Renal cortical epithelial cell (primary cell): Measurements from ENCODE around the gene GPX1. TPM values are rescaled to one million over a fixed set of nuclear protein-coding genes. Genes with fewer than 3 reads are reported as not detected.

ENCODE experiments used
- DNase-seq: peaks from one replicate; pipeline ENCODE4 v3.0.0-alpha.2; 2011; ENCODE audit warnings: low read depth
- total RNA-seq: library from RNA; depleted of rRNA; stranded (reverse); fragments of >200 nt; gene quantifications from 2 replicates; pipeline ENCODE4 v1.2.3, GENCODE V29; 2014

Gene GPX1
- total RNA-seq, 1 donor from 2014 or later, result 288 TPM

- no peak for DNase-seq
Observed at GRCh38 chr3:49311283-49311682, 46.9 kb downstream of the GPX1 start.

DNA sequence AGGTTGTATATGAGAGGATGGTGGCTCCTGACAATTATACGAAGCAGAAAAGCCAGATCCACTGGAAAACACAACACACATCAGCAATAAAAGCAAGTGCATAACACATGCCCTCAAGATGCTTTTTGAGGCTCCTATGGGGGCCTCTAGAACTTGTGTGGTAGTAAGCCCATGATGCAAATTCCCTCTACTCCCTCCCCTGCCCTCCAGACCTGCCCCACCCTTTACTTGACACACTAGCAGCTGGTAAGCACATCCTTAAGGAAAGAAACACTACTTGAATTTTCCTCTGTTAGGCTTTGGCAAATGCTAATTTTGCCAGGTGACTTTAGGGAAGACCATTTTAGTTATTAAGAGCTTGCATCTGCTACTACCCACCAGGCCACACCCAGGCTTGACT is 47.5 kb downstream of the GPX1 start:
- DNase-seq, result no peak

Other genes starting within 250 kb of the GPX1 start
- gene USP19, start 237.5 kb downstream of the GPX1 start, total RNA-seq, result 39.2 and 68.0 TPM in 2 replicates
- 262 and 645 TPM in 2 replicates for gene LAMB2, start 225.3 kb downstream of the GPX1 start, total RNA-seq
- 15.1 and 28.7 TPM in 2 replicates for gene CCDC71, start 192.0 kb downstream of the GPX1 start, total RNA-seq
- gene KLHDC8B, start 186.8 kb downstream of the GPX1 start, total RNA-seq, result 20.1 and 26.6 TPM in 2 replicates
- 1.6 and 3.6 TPM in 2 replicates for gene C3orf62, start 81.1 kb downstream of the GPX1 start, total RNA-seq
- gene USP4, start 18.3 kb downstream of the GPX1 start, total RNA-seq, result 6.9 and 38.7 TPM in 2 replicates
- gene RHOA, start 53.6 kb upstream of the GPX1 start, total RNA-seq, result 525 and 698 TPM in 2 replicates
- 14.8 and 32.6 TPM in 2 replicates for gene TCTA, start 54.1 kb upstream of the GPX1 start, total RNA-seq
- gene AMT, start 64.1 kb upstream of the GPX1 start, total RNA-seq, result 0.52 and 0.85 TPM in 2 replicates
- 0.87 and 10.2 TPM in 2 replicates for gene NICN1, start 71.0 kb upstream of the GPX1 start, total RNA-seq
- 37.9 and 87.8 TPM in 2 replicates for gene DAG1, start 111.9 kb upstream of the GPX1 start, total RNA-seq
- gene BSN, start 196.1 kb upstream of the GPX1 start, total RNA-seq, result 0.25 TPM in 1 of 2 replicates, not detected in the other